GDM1 (cell line): ENCODE data around the gene ITGA3.
A peak's percentile ranks its signal among the peaks of the same experiment; 100 is the strongest.

ENCODE experiments used
- DNase-seq: peaks from one replicate; lab custom pipeline; 2025; lab: John Stamatoyannopoulos, UW

The ITGA3 gene

DNA sequence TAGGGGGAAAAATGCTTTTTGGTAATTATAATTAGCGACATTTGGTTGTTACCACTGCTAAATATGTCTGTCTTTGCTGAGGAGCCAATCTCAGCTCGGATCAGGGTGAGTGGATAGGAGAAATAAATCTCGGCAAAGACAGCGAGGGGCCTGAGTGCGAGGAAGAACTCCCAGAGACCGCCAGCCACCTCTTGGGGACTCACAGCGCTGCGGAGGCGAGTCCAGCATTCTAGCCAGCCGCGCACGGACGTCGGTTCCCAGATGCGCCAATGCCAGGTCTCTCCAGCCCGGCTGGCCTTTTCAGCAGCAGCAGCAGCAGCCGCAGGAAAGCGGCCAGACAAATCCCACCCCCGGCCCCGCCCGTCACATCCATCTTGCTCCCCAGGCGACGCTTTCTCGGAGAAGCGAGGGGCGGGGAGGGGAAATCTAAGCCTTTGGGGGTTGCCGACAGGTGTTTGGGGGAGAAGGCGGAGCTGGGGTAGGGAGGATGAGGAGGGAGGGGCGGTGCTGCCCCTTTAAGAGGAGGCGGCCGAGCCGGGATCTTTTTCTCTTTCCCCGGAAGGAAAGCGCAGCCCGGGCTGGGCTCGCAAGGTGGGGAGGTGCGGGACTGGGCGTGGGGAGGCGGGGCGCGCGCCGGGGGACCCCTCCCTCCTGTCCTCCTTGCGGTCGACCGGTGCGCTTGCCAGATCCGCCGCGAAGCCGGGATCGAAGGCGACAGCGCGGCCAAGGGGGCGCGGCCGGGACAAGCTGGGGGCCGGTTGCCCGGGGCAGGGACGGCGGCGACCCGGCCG is at the start of gene ITGA3:
Gene ITGA3 (plus strand): TSS at position 685 of the 791 bp plus-strand sequence. CDS start 330 bp downstream, outside the sequence.
- DNase-seq = no peak

DNA sequence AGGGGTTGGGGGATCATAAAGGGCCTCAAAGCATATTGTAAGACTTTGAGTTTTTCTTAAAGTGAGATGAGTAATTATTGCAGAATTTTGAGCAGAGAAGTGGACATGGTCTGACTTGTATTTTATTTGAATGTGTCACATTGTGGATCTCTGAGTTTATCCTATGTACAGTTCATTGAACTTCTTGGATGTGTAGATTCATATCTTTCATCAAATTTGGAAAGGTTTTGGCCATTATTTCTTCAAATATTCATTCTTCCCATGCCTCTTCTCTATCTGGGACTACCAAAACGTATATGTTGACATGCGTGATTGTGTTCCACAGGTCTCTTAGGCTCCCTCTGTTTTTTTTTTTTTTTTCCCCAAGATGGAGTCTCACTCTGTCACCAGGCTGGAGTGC is 46.6 kb upstream of the ITGA3 start:
- no peak for DNase-seq

DNA sequence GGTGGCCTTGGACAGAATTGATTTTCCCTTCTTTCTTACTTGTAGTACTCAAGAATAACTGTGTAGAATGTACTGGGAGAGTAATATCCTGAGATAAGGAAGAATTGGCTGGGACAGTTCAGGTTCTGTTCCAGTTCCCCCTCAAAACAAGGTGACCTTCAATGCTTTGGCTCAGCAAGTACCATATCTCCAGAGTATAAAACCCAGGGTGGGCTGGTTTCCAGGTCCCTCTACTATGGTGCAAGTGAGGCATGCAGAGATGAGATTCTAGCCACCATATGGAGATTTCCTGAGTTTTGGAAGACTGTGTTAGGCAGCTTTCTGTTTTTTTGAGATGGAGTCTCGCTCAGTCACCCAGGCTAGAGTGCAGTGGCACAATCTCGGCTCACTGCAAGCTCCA is 42.8 kb upstream of the ITGA3 start:
- no peak for DNase-seq

DNA sequence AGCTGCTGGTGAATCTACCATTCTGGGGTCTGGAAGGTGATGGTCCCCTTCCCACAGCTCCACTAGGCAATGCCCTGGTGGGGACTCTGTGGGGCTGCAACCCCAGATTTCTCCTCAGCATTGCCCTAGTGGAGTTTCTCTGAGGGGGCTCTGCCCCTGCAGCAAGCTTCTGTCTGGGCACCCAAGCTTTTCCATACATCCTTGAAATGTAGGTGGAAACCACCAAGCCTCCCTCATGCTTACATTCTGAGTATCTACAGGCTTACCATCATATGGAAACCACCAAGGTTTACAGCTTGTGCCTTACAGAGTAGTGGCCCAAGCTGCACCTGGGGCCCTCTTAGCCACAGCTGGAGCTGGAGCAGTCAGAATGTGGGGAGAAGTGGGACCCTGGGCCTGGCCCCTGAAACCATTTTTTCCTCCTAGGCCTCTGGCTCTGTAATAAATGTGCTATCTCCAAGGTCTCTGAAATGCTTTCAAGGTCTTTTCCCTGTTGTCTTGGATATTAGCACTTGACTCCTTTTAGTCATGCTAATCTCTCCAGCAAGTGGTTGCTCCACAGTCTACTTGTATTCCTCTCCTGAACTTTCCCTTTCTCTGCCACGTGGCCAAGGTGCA is 41.3 kb upstream of the ITGA3 start:
- DNase-seq = no peak

DNA sequence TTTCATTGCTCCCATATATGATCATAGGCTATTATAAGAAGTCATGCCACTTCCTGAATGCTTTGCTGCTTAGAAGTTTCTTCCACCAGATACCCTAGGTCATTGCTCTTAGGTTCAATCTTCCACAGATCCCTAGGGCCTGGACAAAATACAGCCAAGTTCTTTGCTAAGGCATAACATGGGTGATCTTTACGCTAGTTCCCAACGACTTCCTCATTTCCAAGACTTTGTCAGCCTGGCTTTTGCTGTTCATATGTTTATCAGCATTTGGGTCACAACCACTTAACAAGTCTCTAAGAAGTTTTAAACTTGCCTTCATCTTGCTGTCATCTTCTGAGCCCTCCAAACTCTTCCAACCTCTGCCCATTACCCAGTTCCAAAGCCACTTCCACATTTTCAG is 40.8 kb upstream of the ITGA3 start:
- DNase-seq = no peak

DNA sequence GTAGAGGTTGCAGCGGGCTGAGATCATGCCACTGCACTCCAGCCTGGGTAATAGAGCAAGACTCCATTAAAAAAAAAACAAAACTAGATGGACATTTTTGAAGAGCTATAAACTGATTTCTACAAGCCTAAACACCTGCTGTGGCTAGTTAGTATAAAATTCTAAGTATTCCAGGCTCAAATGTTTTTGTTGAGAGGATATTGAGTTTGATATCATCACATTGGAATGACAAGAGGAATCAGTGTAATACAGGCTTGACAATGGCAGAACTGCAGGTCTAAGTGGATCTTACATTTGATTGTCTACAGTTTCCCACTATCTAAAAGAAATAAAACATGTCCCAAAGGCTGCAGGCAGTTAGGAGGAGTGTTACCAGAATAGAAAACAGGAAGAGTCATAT is 37.0 kb upstream of the ITGA3 start:
- DNase-seq = no peak

DNA sequence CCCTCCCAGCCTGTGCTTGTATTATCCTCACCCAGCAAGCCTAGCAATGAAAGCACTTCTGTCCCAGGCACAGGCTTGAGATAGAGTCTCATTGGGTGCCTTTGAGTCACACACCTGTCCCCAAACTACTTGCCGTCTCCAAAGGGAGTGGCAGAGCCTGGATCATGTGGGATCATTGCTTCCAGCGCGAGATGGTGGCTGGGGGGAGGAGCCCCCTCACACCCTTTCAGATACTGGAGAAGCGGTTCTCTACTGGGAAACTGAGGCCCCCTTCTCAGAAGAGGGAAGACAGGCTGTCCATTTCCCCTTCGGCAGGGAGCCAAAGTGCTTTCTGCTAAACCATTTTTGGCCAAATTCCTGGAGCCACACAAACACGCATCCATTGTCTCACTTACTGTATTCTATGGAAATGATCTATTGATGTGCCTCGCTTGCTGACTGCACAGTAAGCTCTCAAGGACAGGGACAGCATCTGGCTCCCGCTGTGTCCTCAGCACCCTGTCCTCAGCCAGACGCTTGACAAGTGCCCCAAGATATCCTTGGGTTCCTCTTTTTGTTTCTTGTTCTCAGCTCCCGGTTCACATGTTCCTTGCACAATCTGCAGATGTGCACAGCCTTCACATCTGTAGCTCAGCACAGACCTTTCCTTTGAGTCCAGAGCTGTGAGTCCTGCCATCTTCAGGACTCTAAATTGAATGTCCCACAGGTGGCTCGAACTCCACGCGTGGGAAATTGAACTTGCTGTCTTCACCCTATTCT is 34.9 kb upstream of the ITGA3 start:
- DNase-seq = no peak

DNA sequence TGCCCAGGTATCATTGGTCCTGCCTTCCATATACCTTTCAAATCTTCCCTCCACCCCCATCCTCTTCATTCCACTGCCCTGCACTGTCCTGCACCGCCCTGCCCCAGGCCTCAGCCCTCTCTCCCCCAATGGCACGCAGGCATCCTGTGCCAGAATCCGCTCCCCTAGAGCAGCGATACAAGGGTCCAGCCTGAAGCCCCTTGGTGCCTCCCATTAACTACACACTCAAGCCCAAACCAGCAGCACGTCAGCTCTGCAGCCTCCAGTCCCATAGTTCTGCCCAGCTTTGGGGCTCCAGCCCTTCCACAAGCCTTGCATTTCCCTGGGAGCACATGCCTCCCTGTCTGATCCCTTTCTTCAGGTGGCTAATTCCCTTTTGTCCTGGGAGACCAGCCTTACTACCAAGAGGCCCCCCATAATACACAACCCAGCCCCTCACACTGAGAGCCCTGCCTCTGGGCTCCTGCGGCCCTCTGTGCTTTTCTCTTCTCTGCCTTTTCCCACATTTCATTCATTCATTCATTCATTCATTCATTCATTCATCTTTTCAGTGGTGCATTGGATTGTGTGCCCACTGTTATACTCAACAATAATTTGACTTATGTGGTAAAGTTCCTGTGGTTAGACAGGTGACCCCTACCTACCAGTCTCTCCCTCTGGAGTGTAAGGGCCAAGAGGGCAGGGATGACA is 34.1 kb upstream of the ITGA3 start:
- no peak for DNase-seq

DNA sequence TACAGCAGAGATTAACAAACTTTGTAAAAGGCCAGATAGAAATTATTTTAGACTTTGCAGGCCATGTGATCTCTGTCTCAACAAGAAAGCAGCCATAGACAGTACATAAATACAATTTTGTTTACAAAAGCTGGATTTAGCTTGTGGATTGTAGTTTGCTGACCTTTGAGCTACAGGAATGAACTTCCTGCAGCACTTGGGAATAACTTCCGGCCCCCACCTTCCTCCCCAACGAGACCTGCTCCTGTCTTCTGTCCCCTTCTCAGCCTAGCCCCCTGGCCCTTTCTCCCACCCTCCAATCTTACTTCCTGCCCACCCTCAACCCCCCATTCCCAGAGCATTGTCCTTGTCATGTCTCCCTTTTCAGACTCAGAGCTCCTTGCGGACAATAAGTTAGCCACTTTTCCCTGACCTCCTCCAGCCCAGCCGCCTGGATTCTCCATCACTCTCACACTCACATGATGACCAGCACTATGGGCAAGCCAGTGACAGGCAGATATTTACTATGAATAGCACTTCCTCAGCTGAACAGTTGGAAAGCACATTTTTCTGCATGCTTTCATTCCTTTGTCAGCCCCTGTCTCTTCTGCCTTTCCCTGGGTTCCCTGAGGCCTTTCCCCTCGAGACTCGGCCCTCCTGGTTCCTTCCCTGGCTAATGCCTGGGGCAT is 33.3 kb upstream of the ITGA3 start:
- no peak for DNase-seq

DNA sequence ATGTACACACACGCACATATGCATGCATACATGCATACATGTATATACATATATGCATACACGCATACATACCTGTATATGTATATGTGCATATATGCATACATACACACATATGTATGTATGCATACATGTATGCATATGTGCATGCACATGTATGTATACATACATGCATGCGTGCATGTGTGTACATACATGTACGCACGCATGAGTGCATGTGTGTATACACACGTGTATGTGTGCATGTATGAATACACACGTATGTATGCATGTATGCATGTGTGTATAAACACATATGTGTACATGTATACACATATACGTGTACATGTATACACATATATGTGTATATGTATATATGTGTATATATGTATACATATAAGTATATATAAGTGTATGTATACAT is 32.4 kb upstream of the ITGA3 start:
- DNase-seq = no peak

DNA sequence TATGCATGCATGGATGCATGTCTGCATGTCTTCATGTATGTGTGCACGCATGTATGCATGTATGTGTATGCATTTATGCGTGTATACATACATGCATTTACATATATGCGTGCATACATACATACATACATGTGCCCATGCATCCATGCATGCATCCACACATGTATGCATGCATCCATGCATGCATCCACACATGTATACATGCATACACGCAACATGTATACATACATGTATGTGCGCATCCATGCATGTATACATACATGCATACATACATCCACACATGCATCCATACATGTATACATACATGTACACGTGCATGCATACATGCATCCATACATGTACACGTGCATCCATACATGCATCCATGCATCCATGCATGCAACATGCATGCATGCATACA is 31.1 kb upstream of the ITGA3 start:
- no peak for DNase-seq

DNA sequence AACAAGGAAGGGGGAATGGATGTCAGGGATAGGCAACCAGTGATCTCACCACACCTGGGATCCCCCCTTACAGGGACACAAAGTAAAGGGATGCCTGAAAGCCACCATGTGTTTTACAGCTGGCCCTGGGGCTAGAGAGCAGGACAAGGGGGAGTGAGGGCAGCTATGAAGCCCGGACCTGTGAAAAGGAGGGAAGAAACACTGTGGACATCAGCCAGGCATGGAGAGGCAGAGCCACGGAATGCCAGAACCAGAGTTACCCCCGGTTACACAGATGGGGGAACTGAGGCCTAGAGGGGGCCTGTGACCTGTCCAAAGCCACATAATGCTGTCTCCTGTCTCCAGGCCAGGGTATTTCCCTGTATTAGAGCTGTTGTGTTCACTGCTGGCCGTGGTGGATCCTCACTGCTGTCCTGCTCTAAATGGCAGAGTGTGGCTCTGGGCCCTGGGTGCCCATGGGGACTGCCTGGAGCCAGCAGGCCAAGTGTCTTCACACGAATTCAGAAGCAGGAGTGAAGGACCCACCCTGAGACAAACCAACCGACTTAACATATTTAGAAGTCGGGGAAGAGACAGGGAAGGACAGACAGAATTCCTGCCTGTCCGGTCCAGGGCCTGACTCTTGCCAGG is 29.7 kb upstream of the ITGA3 start:
- no peak for DNase-seq

DNA sequence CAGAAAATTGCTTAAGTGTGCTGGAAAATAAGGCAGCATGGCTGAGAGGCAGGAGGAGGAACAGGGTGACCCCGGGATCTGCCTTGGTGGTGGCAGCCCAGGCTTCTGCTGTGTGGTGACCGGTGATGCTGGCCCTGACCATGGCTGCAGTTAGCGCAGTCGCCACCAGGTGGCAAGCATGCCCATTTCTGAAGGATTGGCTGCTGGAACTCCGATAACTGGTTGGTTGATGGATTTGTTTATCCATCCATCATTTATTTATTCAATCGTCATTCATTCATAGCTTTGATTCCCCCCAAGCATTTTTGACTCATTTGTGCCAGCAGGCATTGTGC is 29.1 kb upstream of the ITGA3 start:
- peak; percentile 23 for DNase-seq

DNA sequence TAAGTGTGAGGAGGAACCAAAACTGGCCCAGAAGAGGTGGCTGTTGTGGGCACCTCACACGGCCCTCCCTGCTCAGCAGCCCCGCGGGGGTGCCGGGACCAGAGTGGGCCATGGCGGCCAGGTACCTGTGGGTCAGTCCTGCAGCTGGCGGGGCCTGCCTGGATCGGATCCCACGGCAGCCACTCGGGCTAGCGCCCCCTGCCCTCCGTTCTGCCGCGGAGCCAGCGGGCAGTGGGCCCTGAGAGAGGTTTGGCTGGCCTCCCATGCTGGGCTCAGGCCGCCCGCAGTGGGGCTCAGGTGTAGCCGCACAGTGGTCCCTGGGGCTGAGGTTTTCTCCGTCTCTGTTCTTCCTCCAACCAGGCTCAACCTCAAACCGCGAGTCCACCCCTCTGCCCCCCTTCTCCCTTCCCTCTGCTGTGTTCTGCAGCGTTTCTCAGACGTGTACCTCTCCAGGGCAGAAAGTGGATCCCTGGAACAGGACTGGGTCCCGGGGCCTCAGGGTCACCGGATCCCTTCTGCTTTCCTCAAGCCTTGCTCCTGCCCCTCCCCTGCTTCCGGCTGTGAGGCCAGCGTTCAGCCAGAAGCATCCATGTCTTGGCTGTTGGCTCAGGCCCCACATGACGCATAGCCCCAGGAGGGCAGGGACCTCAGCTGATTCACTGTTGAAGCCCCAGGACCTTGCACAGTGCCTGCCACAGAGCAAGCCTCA is 28.6 kb upstream of the ITGA3 start:
- peak; percentile 18 for DNase-seq

DNA sequence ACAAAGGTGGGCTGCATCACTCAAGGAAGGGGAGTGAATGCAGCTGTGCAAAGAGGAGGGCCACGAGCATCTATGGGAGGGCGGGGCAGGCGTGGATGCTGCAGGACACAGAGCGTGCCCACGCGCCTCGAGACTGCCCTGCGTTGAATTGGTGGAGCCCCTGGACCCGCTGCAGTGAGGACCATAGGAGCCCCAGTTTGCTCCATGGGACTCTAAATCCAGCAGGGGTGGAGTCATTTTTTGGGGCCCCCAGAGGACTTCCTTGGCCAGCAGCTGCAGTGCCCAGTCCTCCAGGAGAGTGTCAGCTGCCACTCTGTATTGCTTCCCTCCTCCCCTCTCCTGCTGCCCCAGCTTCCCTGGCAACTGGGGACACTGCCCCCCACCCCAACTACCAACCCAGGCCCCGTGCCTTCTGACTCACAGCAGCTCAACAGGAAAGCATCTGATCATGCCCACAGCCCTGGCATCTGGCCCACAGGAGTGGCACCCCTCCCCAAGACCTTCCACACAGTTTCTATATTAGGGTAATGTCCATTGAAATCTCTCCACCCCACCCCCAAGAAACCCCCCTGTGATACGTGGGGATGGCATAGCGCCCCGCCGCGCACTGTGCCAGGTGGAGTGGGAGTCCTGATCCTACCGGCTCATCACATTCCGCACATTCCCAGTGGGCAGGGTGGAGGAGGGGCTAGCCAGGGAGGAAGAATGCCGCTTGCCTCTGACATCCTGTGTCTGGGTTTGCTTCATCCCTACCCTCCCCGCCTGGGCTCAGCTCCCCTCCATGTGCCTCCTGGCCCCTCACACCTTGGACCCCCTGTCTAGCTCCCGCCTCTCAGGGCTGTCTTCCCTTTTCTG is 27.8 kb upstream of the ITGA3 start:
- peak; percentile 30 for DNase-seq

DNA sequence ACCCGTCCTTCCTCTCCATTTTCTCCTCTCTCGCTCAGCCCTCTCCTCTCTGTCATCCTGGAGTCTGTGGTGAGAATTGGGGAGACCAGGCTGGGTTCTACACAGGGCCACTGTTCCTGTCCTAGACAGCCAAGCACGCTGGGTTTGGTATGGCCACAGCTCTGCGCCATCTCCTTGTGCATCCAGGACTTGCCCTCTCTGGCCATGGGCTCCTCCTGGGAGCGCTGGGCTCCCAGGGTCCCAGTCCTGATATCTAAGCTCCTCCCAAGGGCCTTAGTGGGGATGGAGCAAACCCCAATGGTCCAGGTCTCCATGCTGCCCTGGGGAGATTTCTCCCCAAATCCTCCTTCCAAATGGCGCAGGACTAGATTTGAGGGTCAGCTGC is 27.2 kb upstream of the ITGA3 start:
- no peak for DNase-seq

DNA sequence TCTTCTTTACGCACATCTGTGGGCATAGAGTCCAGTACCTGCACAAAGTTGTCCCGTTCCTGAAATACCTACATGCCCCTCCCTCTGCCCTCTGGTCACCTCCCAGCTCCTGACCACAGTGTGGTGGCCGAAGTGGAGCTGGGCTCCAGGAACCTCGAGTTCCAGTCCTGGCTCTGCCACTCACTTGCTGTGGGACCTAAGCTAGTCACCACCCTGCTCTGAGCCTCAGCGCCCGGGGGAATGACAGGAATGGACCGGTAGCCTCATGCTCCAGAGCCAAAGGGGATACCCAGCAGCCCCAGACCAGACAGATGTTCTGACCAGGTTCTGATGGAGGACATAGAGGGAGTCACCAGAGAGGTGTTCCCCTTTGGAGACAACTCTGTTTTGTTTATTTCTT is 26.7 kb upstream of the ITGA3 start:
- DNase-seq = no peak

DNA sequence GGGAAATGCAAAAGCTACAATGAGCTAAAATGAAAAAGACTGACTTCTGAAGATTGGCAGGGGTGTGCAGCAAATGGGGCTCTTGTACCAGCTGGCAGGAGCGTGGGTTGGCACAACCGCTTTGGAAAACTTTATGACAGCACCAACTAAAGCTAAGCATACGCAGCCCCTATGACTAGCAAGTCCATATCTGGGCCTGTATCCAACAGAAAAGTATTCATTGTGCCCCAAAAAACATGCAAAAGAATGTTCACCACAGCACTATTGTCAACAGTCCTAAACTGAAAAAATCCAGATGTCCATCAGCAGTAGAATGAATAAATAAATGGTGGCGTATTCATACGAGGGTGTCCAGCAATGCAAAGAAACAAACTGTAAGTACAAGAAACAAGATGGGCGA is 22.6 kb upstream of the ITGA3 start:
- no peak for DNase-seq

DNA sequence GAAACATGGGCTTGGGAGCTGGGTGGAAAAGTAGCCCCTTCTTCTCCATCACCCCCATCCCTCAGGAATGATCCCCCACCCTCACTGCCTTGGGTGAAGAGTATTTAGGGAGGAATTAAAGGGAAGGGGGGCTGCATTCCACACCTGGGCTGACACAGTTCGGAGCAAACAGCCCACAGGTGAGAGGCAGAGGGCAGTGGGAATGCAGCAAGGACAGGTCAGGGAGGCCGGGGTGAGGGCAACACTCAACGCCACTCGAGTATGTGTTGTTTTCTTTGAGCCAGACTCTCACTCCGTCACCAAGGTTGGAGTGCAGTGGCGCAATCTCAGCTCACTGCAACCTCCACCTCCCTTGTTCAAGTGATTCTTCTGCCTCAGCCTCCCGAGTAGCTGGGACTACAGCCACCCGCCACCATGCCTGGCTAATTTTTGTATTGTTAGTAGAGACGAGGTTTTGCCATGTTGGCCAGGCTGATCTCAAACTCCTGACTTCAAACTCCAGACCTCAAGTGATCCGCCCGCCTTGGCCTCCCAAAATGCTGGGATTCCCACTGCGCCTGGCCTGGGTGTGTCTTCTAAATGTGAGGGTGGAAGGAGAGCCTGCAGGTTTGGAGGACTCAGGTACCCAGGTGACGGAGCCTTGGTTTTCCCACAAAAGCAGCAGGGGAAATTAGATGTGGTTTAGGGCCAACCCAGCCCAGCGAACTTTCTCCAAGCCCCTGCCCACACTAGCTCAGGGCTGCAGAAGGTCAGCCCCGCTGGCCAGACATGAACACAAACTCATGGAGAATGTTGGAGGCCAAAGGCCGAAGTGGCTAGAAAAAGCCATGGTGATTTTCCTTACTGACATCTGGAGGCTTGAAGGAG is 21.2 kb upstream of the ITGA3 start:
- DNase-seq = no peak
